ENCODE results near the gene PPID. TPM values are rescaled to one million over a fixed set of nuclear protein-coding genes. Genes with fewer than 3 reads are reported as not detected.

The PPID gene
- total RNA-seq = 12.7 and 22.6 TPM in 2 replicates

DNA sequence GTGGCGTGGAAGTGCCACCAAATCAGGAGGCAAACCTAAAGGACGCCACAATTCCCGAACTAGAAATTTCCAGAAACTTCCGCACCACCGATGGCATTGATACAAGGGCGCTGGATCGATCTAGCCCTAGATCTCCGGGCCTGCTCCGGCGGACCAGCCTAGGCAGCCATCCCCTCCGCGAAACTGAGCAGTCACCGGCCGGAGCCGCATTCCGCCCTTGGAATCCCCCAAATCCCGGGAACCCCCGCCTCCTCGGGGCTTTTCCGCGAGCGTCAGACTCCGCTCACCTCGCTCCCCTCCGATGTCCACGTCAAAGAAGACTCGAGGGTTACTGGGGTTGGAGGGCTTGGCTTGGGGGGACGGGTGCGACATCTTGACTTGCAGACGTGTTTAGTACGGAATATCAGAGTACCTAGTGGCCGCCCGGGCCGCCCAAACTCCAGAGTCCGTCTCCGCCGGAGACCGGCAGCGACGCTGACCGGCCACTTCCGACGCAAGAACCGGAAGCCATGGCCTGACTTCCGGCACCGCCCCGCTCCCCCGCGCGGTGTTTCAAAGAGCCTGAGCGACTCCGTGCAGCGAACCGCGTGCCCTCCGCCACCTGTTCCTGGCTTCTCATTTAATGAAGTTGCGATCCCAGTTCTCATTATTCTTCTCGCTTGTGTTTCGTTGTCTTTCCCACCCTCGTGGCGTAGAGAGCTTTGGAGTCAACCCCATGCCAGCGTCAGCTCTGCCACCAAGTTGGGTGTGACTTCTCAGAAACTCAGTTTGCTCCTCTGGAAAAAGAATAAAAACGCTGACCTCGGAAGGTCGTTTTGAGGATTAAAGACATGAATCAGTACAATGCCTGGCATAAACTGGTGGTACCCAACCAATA lies at the start of gene PPID:
TSS of gene PPID (minus strand) at position 480 of the 877 bp plus-strand sequence. CDS start at position 372, 108 bp downstream.

DNA sequence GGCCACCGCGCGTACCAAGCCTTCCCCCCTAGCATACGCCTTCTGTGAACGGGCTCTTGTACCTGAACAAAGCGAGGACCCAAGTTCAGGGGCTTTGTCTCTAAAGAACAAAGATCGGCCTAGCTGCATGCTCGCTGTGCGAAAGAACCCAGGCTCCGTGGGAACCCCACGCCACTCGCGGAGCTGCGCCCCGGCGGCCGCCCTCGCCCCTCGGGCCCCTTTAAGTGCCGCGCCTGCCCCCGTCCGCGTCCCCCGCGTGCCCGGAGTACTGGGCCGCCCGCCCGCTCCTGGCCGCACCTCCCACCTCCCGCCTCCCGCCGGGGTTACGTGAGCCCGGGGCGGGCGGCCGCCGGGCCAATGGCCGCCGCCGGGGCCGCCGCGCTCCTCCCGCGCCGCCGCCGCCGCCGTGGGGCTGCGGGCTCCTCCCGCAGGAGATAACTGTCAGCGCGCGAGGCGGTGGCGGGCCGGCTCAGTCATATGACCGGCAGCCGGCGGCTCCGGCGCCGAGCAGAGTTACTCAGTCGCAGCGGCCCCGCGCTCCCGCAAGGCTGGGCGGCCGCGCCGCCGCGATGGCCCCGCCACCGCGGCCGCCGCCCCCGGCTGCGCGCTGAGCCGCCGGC lies 45.5 kb upstream of the PPID start, which contains the start of gene FNIP2:
TSS of gene FNIP2 (plus strand) at position 472 of the 620 bp plus-strand sequence. CDS start 187 bp downstream, outside the sequence.

DNA sequence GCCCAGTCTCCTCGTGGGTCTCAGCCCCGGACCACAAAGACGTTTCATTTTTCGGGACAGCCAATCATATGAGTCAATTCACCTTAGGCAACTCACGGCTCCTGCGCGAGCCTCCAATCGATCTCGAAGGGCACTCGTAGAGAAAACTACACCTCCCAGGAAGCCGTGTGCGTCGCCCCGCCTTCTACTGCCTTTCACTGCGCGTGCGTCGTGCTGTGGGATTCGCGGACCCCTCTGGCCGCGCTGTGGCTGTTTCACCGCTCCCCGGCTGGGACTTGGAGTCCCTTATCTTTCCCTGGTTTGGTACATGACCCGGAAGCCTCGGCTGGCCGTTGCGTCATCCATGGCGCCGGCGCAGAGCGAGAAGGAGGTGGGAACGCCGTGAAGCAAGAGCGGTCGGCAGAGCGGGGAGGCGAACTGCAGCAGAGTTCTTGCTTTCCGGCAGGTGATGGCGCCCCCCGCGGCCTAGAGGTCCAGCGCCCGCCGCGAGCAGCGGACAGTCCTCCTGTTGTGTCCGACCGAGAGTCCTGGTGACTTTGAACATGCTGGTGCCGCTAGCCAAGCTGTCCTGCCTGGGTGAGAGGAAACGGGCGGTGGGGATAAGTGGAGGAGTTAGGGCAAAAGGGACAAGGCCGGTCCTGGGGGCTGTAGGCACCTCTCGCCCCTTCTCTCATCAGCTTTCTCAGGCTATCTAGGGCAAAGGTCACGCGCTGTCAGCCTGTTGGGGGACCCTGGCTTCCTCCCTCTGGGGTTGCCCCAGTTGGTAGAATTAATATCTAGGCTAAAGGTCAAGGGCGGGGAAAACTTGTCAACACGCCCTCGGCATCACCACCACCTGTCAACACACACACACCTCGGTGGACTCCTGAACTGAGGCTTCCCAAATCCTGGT lies 51.0 kb downstream of the PPID start, which contains the start of gene ETFDH:
TSS of gene ETFDH (plus strand) at position 382 of the 892 bp plus-strand sequence. CDS start at position 543, 161 bp downstream.

DNA sequence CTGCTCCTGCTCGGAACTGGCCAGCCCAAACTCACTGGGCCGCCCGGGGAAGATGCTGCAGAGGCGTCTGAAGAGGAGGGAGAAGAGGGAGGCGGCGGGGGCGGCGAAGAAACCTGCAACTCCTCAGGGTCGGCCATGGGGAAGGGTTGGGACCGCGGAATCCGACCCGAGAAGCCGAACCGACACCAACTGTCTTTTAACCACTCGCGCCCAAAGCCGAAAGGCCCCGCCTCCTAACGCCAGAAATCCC lies 51.6 kb downstream of the PPID start, which contains the start of gene C4orf46:
TSS of gene C4orf46 (minus strand) at position 223 of the 250 bp plus-strand sequence. CDS start at position 137, 86 bp downstream.

Other genes starting within 250 kb of the PPID start
- gene RXFP1, start 201.5 kb downstream of the PPID start, total RNA-seq = 0.12 and 0.17 TPM in 2 replicates
- gene C4orf46, start 51.5 kb downstream of the PPID start, total RNA-seq = 9.4 and 10.5 TPM in 2 replicates
- 14.1 and 17.7 TPM in 2 replicates for gene ETFDH, start 51.1 kb downstream of the PPID start, total RNA-seq
- gene FNIP2, start 45.6 kb upstream of the PPID start, total RNA-seq = 4.6 and 10.3 TPM in 2 replicates

All from pericardium fibroblast (primary cell).